Keratinocyte (primary cell): ENCODE data around the gene SERGEF. TPM values are rescaled to one million over a fixed set of nuclear protein-coding genes. Genes with fewer than 3 reads are reported as not detected.

Experiments
- DNase-seq: peaks from one replicate; pipeline ENCODE4 v3.0.0-alpha.2; 2011; ENCODE audit warnings: low read depth, missing footprints, low spot score
- FAIRE-seq: peaks from 2 replicates; lab custom pipeline; 2011; peaks lifted over from hg19 to GRCh38; lab: Jason Lieb, UNC
- H2AFZ ChIP-seq: 2 replicates; pipeline ENCODE4 v1.6.0; 2012; ENCODE audit warnings: low read length, control low read depth, inconsistent platforms; ENCODE audit not compliant: control insufficient read depth
- H3K27ac ChIP-seq: 2 replicates; pipeline ENCODE4 v1.5.1; 2011; ENCODE audit warnings: low read length; ENCODE audit not compliant: control insufficient read depth, insufficient read depth
- H3K27me3 ChIP-seq: 3 replicates; pipeline ENCODE4 v1.6.0; 2011; ENCODE audit warnings: low read length; ENCODE audit not compliant: control insufficient read depth, insufficient read depth; ENCODE audit errors: extremely low read depth
- H3K36me3 ChIP-seq, 2 experiments: 2 replicates in 1 of 2; 3 replicates in 1 of 2; pipeline ENCODE4 v1.5.1; 2011; ENCODE audit warnings: low read length in 2 of 2, mild to moderate bottlenecking in 1 of 2; ENCODE audit not compliant: control insufficient read depth in 2 of 2, insufficient read depth in 2 of 2; ENCODE audit errors: extremely low read depth in 1 of 2
- H3K4me1 ChIP-seq: 3 replicates; pipeline ENCODE4 v1.5.1; 2011; ENCODE audit warnings: low read length; ENCODE audit not compliant: control insufficient read depth, insufficient read depth; ENCODE audit errors: extremely low read depth
- H3K4me2 ChIP-seq: 3 replicates; pipeline ENCODE4 v1.6.0; 2011; ENCODE audit warnings: low read depth, low read length; ENCODE audit not compliant: control insufficient read depth, insufficient read depth; ENCODE audit errors: extremely low read depth
- H3K4me3 ChIP-seq, 3 experiments: fragments of 200-600 bp in 1 of 3; sonication (generic) in 1 of 3; 2 replicates in 2 of 3; 3 replicates in 1 of 3; pipeline ENCODE4 v1.5.1; 2011 to 2016; ENCODE audit warnings: low read length in 3 of 3, mild to moderate bottlenecking in 3 of 3, control low read depth in 2 of 3, inconsistent platforms in 1 of 3, low read depth in 1 of 3, mixed read lengths in 1 of 3, mixed run types in 1 of 3, moderate library complexity in 1 of 3; ENCODE audit not compliant: control insufficient read depth in 2 of 3, insufficient read depth in 2 of 3; ENCODE audit errors: extremely low read depth in 1 of 3
- H3K79me2 ChIP-seq: 2 replicates; pipeline ENCODE4 v1.6.0; 2012; ENCODE audit warnings: low read length; ENCODE audit not compliant: control insufficient read depth, insufficient read depth
- H3K9ac ChIP-seq: 3 replicates; pipeline ENCODE4 v1.6.0; 2011; ENCODE audit warnings: low read length; ENCODE audit not compliant: control insufficient read depth, insufficient read depth; ENCODE audit errors: extremely low read depth
- H3K9me1 ChIP-seq: 3 replicates; pipeline ENCODE4 v1.6.0; 2011; ENCODE audit warnings: low read length; ENCODE audit not compliant: control insufficient read depth, insufficient read depth; ENCODE audit errors: extremely low read depth
- H3K9me3 ChIP-seq: 2 replicates; pipeline ENCODE4 v1.5.1; 2012; ENCODE audit warnings: low read depth, low read length; ENCODE audit not compliant: control insufficient read depth
- H4K20me1 ChIP-seq: 3 replicates; pipeline ENCODE4 v1.6.0; 2011; ENCODE audit warnings: low read length; ENCODE audit not compliant: control insufficient read depth, insufficient read depth; ENCODE audit errors: extremely low read depth
- CTCF ChIP-seq, 3 experiments: IDR thresholded peaks in 1 of 3; conservative IDR thresholded peaks in 1 of 3; optimal IDR thresholded peaks in 1 of 3; 2 replicates in 2 of 3; 3 replicates in 1 of 3; pipeline versions ENCODE3 to v1.5.1; 2011; ENCODE audit warnings: low read length in 3 of 3, mild to moderate bottlenecking in 3 of 3, moderate library complexity in 2 of 3, control low read depth in 1 of 3, inconsistent platforms in 1 of 3; ENCODE audit not compliant: insufficient read depth in 2 of 3; ENCODE audit errors: extremely low read depth in 1 of 3
- EZH2 ChIP-seq: IDR thresholded peaks from one replicate; pipeline ENCODE4 v1.6.1; 2012; ENCODE audit warnings: inconsistent platforms, mild to moderate bottlenecking, low read length, moderate library complexity
- dilution Hi-C: fragments of 300-500 bp; cut with MboI; formaldehyde crosslinking; loops from one replicate; pipeline ENCODE4 v1.7.0; 2020; ENCODE audit warnings: low sequenced_read_pairs; ENCODE audit not compliant: extremely low pct_ligation_motif_present
- polyA plus RNA-seq, 5 experiments: library from polyadenylated mRNA; depleted of rRNA in 3 of 5; stranded (reverse) in 3 of 5; stranded (forward) in 1 of 5; unstranded in 1 of 5; fragments of >200 nt; gene quantifications; 1 replicate in 1 of 5; 2 replicates in 3 of 5; 3 replicates in 1 of 5; pipeline versions ENCODE4 v1.2.1 to v1.2.3, GENCODE V29; 2011 to 2012; ENCODE audit warnings: missing spikeins in 2 of 5, low read depth in 1 of 5, low replicate concordance in 1 of 5

Gene SERGEF
- polyA plus RNA-seq, 1 donor (not counting 4 experiments of a cell fraction or from before 2014, with no cell fraction given), result 15.6 TPM

GRCh38 chr11:17968206-17968605, 44.6 kb downstream of the SERGEF start:
- Histone ChIP-seq H3K4me1 (peaks cover 8% of the 10 kb centered on the region), H4K20me1 (peaks cover 6% of the 10 kb centered on the region), H3K36me3 (peaks cover 2 to 5% of the 10 kb centered on the region in 2 experiments), H3K9ac (no peak overlapping the region), H3K79me2 (no peaks in the 10 kb centered on the region), H2AFZ (no peak overlapping the region), H3K27me3 (no peaks in the 10 kb centered on the region), H3K9me3 (no peaks in the 10 kb centered on the region), H3K27ac (no peak overlapping the region), H3K4me3 (no peak overlapping the region), H3K9me1 (no peaks in the 10 kb centered on the region), H3K4me2 (no peak overlapping the region)
- FAIRE-seq, result no peak
- dilution Hi-C loops, result no loop called here
- no peak for DNase-seq
- no peak for TF ChIP-seq EZH2
- TF ChIP-seq CTCF (optimal IDR thresholded peaks at IDR 0.05 in 1 of 3, IDR thresholded peaks at IDR 0.05 in 1 of 3, conservative IDR thresholded peaks at IDR 0.05 in 1 of 3; ENCODE audit: extremely low read depth in 1 of 3, insufficient read depth in 2 of 3, low read length in 3 of 3), result no peak

- no peak for FAIRE-seq
- no peaks in the 10 kb centered on the region for H3K9me1 ChIP-seq
- no peak overlapping the region for H2AFZ ChIP-seq
- H3K36me3 ChIP-seq, result peaks cover 2 to 5% of the 10 kb centered on the region in 2 experiments
- no peak for TF ChIP-seq EZH2
- TF ChIP-seq CTCF (optimal IDR thresholded peaks at IDR 0.05 in 1 of 3, IDR thresholded peaks at IDR 0.05 in 1 of 3, conservative IDR thresholded peaks at IDR 0.05 in 1 of 3; ENCODE audit: extremely low read depth in 1 of 3, insufficient read depth in 2 of 3, low read length in 3 of 3), result no peak
- no peak for DNase-seq
- no peak overlapping the region for H3K27ac ChIP-seq
- dilution Hi-C loops, result no loop called here
- no peaks in the 10 kb centered on the region for H3K27me3 ChIP-seq
- H3K9me3 ChIP-seq, result no peaks in the 10 kb centered on the region
- no peak overlapping the region for H3K4me2 ChIP-seq
- peaks cover 2% of the 10 kb centered on the region for H3K4me1 ChIP-seq
- no peaks in the 10 kb centered on the region for H3K79me2 ChIP-seq
- peaks cover 3% of the 10 kb centered on the region for H4K20me1 ChIP-seq
- H3K4me3 ChIP-seq, result no peak overlapping the region
- H3K9ac ChIP-seq, result no peak overlapping the region
Measured at GRCh38 chr11:17967661-17968060, 45.2 kb downstream of the SERGEF start.
